MM.1S (cell line): ENCODE results near the gene FGFBP1.

Source experiments
- EZH2 ChIP-seq: fragments of 300-600 bp; sonication (generic); optimal IDR thresholded peaks from 2 replicates; pipeline ENCODE3; 2017; ENCODE audit warnings: low read depth, mild to moderate bottlenecking, antibody characterized with exemption, low read length, mixed read lengths
- EZH2phosphoT487 ChIP-seq: fragments of 300-600 bp; sonication (generic); IDR thresholded peaks from 2 replicates; pipeline ENCODE4 v1.6.1; 2018; ENCODE audit warnings: antibody characterized with exemption, low read length
- TF ChIP-seq, protein P1 (sequence below): fragments of 300-600 bp; sonication (generic); IDR thresholded peaks from 2 replicates; pipeline ENCODE4 v1.5.1; 2016; ENCODE audit warnings: antibody characterized with exemption, low read length, mixed read lengths

DNA sequence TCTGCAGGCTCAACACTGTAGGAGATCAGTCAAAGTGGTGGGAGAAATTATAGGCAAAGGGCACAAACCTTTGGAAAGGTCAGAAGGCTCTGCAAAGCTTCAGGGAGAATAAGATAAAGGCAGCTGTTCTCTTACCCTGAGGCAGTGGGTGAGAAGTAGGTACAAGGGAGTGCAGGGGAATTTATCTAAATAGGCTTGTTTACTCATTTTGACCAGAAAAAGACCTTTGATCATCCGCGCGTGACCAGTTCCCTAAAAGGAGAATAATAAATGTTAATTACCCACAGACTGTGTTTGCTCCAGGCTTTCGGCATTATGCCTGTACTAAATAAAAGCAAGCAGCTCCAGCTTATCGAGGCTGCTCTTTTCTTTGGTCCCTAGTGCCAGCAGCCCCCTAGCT is 15.1 kb upstream of the FGFBP1 start:
- TF ChIP-seq, protein P1, sequence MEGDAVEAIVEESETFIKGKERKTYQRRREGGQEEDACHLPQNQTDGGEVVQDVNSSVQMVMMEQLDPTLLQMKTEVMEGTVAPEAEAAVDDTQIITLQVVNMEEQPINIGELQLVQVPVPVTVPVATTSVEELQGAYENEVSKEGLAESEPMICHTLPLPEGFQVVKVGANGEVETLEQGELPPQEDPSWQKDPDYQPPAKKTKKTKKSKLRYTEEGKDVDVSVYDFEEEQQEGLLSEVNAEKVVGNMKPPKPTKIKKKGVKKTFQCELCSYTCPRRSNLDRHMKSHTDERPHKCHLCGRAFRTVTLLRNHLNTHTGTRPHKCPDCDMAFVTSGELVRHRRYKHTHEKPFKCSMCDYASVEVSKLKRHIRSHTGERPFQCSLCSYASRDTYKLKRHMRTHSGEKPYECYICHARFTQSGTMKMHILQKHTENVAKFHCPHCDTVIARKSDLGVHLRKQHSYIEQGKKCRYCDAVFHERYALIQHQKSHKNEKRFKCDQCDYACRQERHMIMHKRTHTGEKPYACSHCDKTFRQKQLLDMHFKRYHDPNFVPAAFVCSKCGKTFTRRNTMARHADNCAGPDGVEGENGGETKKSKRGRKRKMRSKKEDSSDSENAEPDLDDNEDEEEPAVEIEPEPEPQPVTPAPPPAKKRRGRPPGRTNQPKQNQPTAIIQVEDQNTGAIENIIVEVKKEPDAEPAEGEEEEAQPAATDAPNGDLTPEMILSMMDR, result no peak
- no peak for TF ChIP-seq EZH2
- no peak for TF ChIP-seq EZH2phosphoT487
